Central memory CD4-positive, alpha-beta T cell (primary cell): ENCODE measurements around the gene RMRP.

Experiments
- DNase-seq: peaks from one replicate; pipeline ENCODE4 v3.0.0; 2022

RMRP gene

DNA sequence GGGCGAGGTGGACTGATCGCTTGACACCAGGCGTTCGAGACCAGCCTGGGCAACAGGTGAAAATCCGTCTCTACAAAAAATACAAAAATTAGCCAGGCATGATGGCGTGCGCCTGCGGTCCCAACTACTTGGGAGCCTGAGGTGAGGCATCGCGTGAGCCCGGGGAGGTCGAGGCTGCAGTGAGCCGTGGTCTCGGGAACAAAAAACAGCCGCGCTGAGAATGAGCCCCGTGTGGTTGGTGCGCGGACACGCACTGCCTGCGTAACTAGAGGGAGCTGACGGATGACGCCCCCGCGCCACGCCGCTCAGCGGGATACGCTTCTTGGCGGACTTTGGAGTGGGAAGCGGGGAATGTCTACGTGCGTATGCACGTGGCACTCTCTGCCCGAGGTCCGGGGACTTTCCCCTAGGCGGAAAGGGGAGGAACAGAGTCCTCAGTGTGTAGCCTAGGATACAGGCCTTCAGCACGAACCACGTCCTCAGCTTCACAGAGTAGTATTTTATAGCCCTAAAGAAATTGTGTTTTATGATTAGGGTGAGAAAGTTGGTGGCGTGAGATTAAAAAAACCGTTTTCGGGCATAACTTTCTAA lies at the start of gene RMRP:
Gene RMRP (minus strand): TSS at position 474 of the 591 bp plus-strand sequence.
- DNase-seq: peak; percentile 92

DNA sequence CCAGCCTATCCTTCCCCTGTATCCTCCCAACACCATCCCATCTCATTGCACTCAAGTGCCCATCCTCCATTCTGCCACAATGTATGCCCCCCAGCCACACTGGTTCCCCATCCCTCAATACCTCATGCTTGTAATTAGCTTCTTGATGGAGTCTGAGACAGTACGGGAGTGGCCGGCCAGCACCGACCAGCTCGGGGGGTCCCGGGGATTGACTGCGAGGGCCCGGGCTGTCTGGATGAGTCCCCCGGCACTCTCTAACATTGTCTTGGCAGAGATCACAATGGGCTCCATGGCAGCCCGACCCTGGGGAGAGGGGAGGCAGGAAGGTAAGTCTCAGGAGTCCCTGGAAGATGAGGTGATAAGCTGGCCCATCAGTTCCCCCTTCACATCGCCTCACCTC lies 49.1 kb upstream of the RMRP start:
- DNase-seq: no peak

DNA sequence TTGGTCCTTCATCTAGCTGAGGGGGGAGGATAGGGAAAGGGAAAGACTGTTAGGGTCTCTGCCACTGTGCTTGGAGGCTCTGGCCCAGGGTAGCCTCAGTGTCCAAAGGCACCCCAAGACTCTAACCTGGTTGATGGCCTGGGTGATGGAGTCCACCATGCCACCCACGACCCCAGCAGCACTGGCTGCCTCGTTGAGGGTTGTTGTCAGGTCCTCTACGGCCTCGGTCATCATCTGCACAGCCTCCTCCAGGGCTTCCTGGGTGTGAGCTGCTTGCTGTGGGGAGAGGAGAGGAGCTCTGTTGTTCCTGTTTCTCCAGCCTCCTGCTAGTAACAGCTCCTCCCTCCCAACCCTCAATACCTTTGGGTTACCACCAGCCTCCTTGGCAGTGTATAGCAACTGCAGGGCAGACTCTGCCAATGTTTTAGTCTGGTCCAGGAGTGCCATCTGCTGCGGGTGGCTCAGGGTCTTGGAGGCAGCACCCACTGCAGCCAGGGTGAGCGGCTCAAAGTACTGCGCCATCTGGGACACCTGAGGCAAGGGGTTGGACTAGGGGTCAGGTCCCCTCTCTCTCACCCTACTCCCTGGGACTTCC lies 48.1 kb upstream of the RMRP start:
- no peak for DNase-seq

DNA sequence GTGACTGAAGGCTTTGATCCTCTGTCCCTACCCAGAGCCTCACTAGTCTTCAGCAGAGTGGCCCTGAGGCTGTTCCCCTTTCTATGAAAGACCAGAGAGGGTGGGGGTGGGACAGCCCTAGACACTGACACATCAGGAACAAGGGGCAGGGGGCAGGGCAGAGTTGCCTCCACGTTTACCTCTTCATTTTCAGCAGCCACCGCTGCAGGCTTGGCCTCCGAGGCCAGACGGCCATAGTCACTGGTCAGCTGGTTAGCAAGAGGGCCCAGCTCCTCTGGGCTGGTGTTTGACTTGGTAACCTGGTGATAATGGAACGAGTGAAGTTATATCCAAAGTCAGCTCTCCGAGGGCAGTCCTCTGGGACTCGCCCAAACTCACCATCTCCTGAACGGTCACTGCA lies 47.6 kb upstream of the RMRP start:
- DNase-seq: no peak

DNA sequence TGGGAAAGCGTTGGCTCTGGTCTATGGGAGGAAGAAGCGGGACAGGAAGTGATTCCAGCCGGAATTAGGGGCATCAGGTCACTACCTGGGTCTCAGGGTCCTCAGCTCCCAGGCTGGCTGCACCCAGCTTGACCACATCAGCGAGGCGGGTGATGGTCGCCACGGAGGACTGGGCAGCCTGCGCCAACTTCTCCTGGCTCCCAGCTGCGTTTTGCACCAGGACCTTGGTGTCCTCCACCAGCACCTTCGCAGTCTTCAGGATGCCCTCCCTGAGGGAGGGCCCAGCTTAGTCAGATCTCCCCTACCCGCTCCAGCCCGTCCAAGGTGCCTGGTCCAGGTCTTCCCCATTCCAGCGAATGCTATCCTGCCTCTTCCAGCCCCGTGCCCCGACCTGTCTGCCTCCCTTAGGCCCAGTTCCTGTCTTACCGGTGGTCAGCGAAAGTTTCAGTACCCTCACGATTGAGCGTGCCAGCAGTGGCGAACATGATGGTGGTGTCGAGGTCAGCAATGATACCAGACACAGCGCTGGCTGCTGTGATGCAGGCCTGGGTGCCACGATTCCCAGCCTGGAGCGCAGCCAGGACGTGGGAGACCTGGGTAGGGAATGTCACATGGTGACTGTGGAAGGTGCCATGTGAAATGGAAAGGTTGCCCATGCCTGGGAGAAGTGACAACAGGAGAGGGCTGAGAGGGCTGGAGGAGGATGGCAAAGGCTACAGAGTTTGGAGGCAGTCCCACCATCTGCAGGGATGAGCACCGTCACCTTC lies 46.3 kb upstream of the RMRP start:
- no peak for DNase-seq

DNA sequence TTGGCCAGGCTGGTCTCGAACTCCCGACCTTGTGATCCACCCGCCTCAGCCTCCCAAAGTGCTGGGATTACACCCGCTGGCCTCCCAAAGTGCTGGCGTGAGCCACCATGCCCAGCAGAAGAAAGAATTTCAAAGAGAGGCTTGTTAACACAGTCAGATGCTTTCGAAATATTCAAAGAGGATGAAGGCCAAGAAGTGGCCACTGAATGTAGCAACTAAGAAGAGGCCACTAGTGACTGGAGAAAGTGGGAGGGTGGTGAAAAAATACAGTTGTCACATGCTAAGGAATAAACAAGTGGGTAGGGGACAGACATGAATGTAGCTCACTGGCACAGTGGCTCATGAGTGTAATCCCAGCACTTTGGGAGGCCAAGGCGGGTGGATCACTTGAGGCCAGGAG lies 44.9 kb upstream of the RMRP start:
- DNase-seq: no peak

DNA sequence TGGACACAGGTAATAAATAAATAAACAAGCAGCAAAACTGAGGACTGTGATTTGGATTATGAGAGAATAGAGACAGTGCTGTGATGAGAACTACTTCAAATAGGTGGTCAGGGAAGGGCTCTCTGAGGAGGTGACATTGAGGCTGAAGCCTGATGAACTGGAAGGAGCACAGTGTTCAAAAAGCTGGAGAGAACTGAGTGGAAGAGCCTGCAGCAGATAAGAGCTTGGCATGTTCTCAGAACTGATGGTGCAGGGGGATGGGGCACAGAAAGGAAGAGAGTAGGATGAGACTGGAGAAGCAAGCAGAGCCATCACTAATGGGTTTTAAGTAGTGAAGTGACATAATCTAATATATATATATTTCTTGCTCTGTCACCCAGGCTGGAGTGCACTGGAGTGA lies 43.1 kb upstream of the RMRP start:
- DNase-seq: no peak

DNA sequence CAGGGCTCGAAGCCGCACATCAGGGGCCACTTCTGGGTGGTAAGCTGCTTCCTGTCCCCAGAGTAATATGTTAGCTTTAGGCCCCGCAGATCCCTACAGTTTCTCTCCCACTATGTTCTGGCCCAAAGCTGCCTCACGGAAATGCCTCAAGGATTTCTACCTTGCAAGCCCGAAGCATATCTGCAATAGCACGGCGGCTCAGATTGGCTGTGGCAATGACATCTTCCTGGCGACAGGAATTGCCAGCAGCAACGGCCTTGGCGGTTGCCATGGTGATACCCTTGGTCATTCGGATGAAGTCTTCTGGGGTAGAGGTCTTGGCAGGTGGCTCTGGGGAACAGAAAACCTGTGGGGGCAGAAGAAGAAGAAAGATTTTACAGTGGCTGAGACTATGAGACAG lies 42.2 kb upstream of the RMRP start:
- DNase-seq: no peak

DNA sequence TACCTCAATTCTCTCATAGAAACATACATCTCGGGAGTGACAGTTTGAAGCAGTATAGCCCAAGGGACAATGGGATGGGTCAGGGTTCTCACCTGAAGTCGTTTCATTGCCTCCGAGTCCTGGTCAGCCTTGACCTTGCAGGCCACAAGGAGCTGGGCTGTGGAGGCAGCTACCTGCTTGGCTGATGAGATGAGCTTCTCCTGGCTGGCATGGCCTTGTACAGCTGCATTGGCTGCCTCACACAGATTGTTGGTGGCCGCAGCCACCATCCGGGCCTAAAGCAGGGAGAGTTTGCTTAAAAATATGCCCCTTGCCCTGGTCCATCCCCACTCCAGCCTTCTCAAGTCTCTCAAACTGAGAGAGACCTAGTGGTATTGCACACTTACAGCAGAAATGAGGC lies 40.4 kb upstream of the RMRP start:
- DNase-seq: no peak

DNA sequence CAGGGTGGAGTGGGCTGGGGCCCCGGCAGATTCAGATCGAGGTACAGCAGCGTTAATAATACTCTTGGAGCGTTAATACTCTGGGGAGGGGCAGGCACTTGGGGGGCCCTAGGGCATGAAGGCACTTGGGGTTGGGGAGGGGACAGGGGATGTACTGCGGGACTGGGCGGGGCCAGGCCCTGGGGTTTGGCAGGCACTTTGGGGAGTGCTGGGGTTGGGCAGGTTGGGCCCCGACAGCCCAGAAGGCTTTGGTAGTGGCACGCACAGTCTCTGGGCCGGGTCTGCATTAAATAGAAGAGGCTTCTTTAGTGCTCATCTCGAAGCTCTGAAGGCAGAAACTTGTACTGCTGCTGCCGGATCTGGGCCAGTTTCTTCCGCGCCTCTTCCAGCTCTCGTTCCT lies 39.7 kb upstream of the RMRP start:
- no peak for DNase-seq

DNA sequence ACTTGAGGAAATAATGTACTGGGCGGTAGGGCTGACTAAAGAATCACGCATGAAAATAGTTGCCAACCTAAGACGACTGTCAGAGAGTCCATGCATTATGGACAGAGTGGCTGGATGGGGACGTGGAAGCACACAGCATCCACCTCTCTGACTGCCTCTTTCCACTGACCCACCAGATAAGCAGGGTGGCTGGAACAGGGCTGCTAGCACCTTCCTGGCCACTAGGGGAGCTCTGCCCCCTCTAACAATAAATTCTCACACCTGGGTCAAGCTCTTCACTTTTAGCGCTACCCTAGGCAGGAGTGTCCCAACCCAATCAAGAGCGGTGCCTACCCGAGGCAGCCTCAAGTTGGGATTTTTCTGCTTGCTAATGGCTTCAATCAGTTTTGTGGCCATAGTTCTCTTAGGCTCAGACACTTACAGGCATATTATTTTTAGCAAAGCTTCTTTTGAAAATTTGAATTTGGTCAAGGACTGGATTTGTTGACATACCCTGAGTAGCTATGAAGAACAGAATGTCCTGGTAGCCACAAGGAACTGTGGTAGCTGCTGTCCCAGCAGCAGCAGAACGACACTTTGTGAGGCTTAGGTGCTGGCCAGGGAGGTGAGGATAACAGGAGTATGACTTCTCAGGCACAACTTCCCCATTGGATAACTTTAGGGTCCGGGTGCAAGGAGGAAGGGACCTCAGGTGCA lies 38.8 kb upstream of the RMRP start:
- peak; percentile 43 for DNase-seq

DNA sequence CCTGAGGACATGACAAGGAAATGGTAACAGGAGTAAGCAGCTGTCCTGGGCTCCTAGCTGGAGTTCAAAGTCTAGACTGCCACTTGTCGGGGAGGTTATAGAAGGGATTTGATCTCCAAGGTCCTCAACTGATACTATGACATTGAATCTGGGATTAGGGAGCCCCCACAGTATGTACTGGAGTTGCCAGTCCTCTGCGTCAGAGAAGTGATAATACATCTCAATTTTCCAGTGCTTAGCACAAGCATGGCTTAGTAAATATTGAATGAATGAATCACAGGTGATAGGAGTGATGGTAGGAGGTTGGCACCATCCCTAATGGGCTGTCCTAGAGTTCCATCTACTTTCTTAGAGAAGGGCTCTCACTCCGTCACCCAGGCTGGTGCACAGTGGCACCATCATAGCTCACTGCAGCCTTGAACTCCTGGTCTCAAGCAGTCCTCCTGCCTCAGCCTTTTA lies 38.2 kb upstream of the RMRP start:
- no peak for DNase-seq

DNA sequence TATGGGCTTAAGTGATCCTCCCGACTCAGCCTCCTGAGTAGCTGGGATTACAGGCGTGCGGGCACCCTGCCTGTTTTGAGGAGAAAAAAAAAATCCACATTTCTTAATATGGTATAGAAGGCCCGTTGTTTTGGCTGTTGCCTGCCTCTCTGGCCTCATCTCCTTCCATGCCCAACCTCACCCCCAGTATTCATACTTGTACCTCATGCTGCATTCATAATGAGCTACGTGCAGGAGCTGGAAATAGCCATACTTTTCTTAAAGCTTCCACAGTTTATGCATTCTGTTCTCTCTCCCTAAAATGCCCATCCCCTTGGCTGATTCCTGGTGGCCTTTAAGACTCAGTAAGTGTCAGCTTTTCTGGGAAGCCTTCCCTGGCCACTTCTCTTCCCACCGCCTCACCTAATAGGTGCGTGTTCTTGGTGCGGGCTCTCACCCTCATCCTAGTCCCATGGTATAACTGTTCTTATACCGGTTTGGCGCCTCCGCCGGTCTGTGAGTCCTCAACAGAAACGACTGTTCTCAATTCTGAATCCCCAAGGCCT lies 34.0 kb upstream of the RMRP start:
- DNase-seq: no peak

DNA sequence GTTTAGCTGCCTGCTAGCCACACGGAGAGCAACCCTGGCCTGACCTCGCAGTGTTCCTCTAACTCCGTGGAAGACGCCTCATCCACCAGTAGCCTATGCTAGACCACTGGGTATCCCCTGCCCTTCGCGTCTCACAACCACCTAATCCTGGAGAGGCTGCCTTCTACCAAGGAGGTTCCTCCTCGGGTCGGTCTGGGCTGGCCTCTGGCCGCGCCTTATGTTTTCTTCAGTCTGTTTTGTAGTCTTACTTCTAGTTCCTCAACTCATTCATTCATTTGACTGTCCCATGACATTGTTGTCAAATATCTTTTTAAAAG lies 33.5 kb upstream of the RMRP start:
- no peak for DNase-seq

DNA sequence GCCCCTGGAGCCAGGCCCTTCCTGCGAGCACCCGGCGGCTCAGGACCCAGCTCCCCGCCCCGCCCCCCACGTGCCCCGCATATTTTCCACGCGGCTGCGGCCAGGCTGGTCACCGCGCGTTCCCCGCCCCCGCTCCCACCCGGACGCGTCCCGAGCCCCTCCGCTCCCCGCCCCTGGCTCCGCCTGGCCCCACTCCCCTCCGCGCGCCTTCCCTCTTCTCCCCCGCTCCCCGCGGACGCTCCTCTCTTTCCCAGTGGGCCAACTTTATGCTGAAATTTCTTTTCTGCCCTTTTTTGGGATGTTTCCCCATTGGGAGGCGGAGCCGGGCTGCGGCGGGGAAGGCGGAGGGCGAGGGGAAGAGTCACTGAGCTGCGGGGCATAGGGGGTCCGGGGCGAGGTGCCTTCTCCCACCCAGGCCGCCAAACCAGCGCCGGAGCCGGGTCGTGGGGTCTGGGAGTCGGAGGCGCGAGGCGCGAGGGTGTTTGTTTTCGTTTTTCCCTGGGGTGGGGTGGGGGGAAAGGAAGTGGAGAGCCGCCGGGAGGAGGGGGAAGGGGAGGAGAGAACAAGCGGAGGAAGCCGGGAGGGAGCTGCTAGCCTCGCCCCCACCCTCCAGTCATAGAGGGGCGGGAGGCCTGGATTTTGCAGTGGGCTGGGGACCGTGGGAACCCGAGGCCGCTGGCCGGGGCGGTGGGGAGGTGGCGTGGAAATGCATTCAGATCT lies 33.0 kb upstream of the RMRP start:
- DNase-seq: peak; percentile 27

DNA sequence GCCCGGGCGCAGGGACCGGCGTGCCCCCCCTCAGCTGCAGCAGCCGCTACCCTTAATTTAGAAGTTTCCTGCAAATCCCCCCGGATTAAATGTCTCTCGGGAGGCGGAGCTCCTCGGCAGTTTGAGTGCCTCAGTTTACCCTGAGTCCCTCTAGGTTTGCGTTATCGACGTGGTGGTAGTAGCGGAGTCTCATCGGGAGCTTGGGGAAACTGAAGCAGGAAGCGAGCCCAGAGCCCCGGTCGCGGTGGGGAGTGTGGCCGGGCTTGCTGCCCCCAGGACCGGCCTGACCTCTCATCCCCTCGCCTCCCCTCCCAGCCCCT lies 32.4 kb upstream of the RMRP start:
- DNase-seq: no peak

DNA sequence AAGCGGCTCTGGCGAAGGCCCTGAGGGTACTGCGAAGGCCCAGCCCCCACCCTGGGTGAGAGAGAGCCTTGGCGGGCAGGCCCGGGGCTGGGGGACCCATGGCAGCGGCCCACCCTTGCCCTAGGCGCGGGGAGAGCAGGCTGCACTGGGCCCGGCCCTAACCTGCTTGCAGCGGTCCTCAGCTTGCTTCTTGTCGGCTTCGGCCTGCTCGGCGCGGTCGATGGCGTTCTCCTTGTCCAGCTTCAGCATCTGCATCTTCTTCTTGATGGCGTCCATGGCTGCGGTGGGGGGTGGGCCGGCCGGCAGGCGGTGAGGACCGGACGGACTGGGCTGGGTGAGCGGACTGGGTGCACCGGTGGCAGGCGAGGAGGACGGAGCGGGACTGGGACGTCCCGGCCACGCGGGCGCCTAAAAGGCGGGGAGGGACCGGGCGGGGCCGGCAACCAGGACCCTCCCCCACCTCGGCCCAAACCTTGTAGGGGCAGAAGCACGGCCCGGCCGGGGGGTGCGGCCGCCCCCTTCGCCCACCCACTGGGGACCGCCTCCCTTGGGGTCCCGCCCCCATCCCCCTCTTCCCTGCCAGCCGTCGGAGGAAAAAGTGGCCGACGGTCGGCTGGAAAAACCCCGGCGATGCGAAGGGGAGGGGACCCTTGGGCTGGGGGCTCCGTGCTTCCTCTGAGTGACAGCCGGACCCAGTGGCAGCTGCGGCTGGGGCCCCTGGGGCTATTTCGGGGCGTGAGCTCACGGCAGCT lies 31.9 kb upstream of the RMRP start, which contains the start of gene TPM2:
Gene TPM2 (minus strand): TSS at position 384 of the 752 bp plus-strand sequence. CDS start 108 bp downstream, at position 276.
- DNase-seq: no peak

DNA sequence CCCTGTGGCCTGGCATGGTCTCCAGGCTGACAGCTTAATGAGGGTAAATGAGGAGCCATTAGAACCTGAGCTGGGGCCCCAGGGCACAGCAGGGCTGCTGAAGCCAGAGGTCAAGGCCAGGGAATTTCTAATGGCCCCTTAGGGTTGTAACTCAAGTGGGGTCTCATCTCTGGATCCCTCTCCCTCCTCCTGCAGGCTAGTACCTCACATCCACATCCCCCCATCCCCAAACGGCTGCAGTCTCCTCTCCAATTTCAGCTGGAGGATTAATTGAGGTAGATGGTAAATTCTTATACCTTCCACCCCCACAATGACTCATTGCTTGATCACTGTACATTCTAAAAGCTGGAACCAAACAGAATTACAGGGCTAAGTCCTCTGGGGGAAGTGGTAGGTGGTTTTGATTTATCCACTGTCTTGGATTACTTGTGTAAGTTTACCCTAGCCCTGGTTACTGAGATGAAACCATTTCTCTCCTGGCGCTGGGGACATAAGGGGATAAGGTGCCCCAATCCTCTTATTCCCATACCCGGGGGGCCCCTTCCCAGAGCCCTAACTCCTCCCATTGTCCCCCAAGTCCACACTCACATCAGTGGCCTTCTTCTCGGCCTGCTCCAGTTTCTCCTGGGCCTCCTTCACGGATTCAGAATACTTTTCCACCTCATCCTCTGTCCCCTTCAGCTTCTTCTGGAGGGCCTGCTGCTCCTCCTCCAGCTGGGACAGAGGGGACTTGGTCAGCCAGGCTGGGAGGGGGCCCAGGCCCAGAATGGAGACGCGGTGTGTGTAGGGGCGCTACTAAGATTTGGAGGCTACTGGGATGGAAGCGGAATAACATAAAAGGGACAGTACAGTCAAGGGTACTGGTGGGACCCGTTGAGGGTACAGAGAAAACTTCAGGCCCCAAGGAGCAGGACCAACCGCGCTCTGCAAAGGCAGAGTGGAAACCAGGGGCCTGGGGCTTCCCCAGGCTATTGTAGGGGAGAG lies 31.0 kb upstream of the RMRP start:
- DNase-seq: no peak

DNA sequence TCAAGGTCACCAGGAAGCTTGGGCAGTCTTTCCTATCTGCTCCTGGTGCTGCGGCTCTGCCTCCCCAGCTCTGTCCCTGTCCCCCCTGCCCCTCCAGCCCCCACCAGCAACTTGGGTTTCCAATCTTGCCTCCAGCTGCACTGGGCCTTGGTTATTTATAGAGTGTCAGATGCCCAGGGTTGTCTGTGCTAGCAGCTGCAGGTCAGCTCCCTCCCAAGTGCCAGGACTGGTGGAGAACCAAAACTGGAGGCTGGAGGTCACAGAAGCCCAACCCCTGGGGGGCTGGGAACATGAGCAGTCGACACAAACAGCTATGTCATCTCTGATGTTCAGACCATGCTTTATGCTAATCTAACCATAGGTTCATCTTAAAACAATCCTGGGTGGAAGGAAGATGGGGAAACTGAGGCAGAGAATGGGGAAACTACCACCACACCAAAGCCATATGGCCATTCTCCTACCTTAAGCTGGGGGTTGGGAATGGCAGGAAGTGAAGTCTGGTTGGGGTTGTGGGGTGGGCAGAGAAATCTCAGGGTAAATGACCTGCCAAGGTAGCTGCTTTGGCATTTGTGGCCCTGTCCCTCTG lies 30.2 kb upstream of the RMRP start:
- DNase-seq: no peak

DNA sequence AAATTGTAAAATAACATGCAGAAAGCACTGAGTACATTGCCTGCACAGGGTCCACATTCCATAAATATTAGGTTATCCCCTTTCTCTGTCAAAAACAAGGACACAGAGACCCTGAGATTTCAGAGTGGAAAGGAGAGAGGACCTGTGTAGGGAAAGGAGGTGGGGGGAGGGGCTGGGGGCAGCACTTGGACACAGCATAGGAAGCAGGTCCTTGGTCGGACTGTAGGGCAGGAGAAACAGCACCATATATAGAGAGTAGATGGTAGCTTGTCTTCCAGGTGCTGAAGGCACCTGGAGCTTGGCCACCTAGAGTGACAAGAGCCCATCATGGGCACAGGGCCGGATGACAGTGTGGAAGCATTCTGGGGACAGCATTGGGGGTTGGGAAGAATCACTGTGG lies 29.5 kb upstream of the RMRP start:
- DNase-seq: no peak
